Mammary epithelial cell (primary cell): ENCODE data around the gene TTC33.

Source experiments
- EZH2 ChIP-seq: IDR thresholded peaks from 2 replicates; pipeline ENCODE4 v1.6.1; 2012; ENCODE audit warnings: low read length, inconsistent platforms, borderline replicate concordance
- TF ChIP-seq, protein P1 (sequence below), 2 donors: IDR thresholded peaks in 1 of 2; conservative IDR thresholded peaks in 1 of 2; 2 replicates each; pipeline ENCODE4 v1.5.1; 2011 to 2012; ENCODE audit warnings: inconsistent platforms in 2 of 2, low read length in 2 of 2, mild to moderate bottlenecking in 2 of 2, control low read depth in 1 of 2, low read depth in 1 of 2; ENCODE audit not compliant: insufficient read depth in 1 of 2; ENCODE audit errors: extremely low read depth in 1 of 2

- TF ChIP-seq, protein P1, sequence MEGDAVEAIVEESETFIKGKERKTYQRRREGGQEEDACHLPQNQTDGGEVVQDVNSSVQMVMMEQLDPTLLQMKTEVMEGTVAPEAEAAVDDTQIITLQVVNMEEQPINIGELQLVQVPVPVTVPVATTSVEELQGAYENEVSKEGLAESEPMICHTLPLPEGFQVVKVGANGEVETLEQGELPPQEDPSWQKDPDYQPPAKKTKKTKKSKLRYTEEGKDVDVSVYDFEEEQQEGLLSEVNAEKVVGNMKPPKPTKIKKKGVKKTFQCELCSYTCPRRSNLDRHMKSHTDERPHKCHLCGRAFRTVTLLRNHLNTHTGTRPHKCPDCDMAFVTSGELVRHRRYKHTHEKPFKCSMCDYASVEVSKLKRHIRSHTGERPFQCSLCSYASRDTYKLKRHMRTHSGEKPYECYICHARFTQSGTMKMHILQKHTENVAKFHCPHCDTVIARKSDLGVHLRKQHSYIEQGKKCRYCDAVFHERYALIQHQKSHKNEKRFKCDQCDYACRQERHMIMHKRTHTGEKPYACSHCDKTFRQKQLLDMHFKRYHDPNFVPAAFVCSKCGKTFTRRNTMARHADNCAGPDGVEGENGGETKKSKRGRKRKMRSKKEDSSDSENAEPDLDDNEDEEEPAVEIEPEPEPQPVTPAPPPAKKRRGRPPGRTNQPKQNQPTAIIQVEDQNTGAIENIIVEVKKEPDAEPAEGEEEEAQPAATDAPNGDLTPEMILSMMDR (conservative IDR thresholded peaks at IDR 0.05 in 1 of 2, IDR thresholded peaks at IDR 0.05 in 1 of 2; ENCODE audit: extremely low read depth in 1 of 2, insufficient read depth in 1 of 2, low read depth in 1 of 2, low read length in 2 of 2) = no peak
- TF ChIP-seq EZH2 = no peak
Measured at GRCh38 chr5:40623480-40624420, 132.0 kb downstream of the TTC33 start.
